Calu3 (cell line): Measurements from ENCODE around the gene DNAJB1. TPM values are rescaled to one million over a fixed set of nuclear protein-coding genes. Genes with fewer than 3 reads are reported as not detected.

Experiments
- BruUV-seq: library from RNA; stranded (reverse); fragments of 400-500 nt; replicated peaks from 2 replicates; lab custom pipeline; 2021; lab: Mats Ljungman, UMichigan
- CTCF ChIA-PET: fragments of 300-600 bp; sonication (Branson Sonifier 250); formaldehyde crosslinking; loops from one replicate; lab custom pipeline; 2022; ENCODE audit warnings: antibody characterized with exemption; lab: Charles Lee
- DNase-seq: peaks from one replicate; pipeline ENCODE4 v3.0.0; 2022
- H3K27ac Mint-ChIP-seq: one replicate; pipeline ENCODE4 v1.8.0; 2022; ENCODE audit warnings: mixed read lengths; ENCODE audit not compliant: unreplicated experiment
- H3K27me3 Mint-ChIP-seq: one replicate; pipeline ENCODE4 v1.8.0; 2022; ENCODE audit warnings: mixed read lengths; ENCODE audit not compliant: unreplicated experiment
- H3K36me3 Mint-ChIP-seq: one replicate; pipeline ENCODE4 v1.8.0; 2022; ENCODE audit warnings: mild to moderate bottlenecking, moderate library complexity, mixed read lengths; ENCODE audit not compliant: insufficient read depth, unreplicated experiment
- H3K4me1 Mint-ChIP-seq: one replicate; pipeline ENCODE4 v1.8.0; 2022; ENCODE audit warnings: mild to moderate bottlenecking, low read depth, mixed read lengths; ENCODE audit not compliant: unreplicated experiment
- H3K4me3 Mint-ChIP-seq: one replicate; pipeline ENCODE4 v1.8.0; 2022; ENCODE audit warnings: mild to moderate bottlenecking, low read depth, moderate library complexity, mixed read lengths; ENCODE audit not compliant: unreplicated experiment
- H3K9me3 Mint-ChIP-seq: one replicate; pipeline ENCODE4 v1.8.0; 2022; ENCODE audit warnings: low read depth, mixed read lengths; ENCODE audit not compliant: unreplicated experiment
- CTCF ChIP-seq: fragments of 200-600 bp; IDR thresholded peaks from one replicate; pipeline ENCODE4 v1.8.0; 2022; ENCODE audit warnings: antibody characterized with exemption; ENCODE audit not compliant: unreplicated experiment
- intact Hi-C: fragments of 100-400 bp; cut with micrococcal nuclease; formaldehyde crosslinking; loops from one replicate; pipeline ENCODE4 v1.10.0; 2022; ENCODE audit not compliant: unreplicated experiment
- total RNA-seq: library from RNA; stranded (reverse); gene quantifications from 2 replicates; pipeline ENCODE4 v1.2.3, GENCODE V29; 2022

DNAJB1 gene
- total RNA-seq, 1 experiment from 2014 or later: 159 TPM

- DNase-seq: no peak
- H3K27me3 Mint-ChIP-seq: no peaks in the 10 kb centered on the region
- CTCF ChIA-PET: interaction anchor here (0.6 kb wide), 1 partner anchor 614 kb away, joined by 4 read pairs; no protein-coding TSS in a partner anchor
- H3K4me3 Mint-ChIP-seq: peak overlapping the region; percentile 81
- no TSS peak for BruUV-seq
- H3K4me1 Mint-ChIP-seq: peaks cover 24% of the 10 kb centered on the region
- TF ChIP-seq CTCF: no peak
- H3K9me3 Mint-ChIP-seq: no peaks in the 10 kb centered on the region
- peak overlapping the region; percentile 80 for H3K27ac Mint-ChIP-seq
- H3K36me3 Mint-ChIP-seq: peaks cover 80% of the 10 kb centered on the region
- intact Hi-C loops: no loop called here
Measured at GRCh38 chr19:14516048-14516534, 2.1 kb downstream of the DNAJB1 start.

- H3K9me3 Mint-ChIP-seq: no peaks in the 10 kb centered on the region
- CTCF ChIA-PET: interaction anchor here (0.6 kb wide), 2 partner anchors 9 to 615 kb away, joined by 4 to 5 read pairs; no protein-coding TSS in a partner anchor
- peak overlapping the region; percentile 80 for H3K27ac Mint-ChIP-seq
- peaks cover 85% of the 10 kb centered on the region for H3K36me3 Mint-ChIP-seq
- intact Hi-C loops: no loop called here
- H3K4me3 Mint-ChIP-seq: peak overlapping the region; percentile 81
- H3K27me3 Mint-ChIP-seq: no peaks in the 10 kb centered on the region
- peaks cover 29% of the 10 kb centered on the region for H3K4me1 Mint-ChIP-seq
- BruUV-seq: no TSS peak
- no peak for TF ChIP-seq CTCF
- DNase-seq: no peak
Measured at GRCh38 chr19:14515501-14516047, 2.6 kb downstream of the DNAJB1 start.

- no peak for DNase-seq
- Mint-ChIP-seq H3K36me3 (peaks cover 88% of the 10 kb centered on the region), H3K27ac (peak overlapping the region; percentile 80), H3K9me3 (no peaks in the 10 kb centered on the region), H3K4me1 (peaks cover 33% of the 10 kb centered on the region), H3K27me3 (no peaks in the 10 kb centered on the region), H3K4me3 (peak overlapping the region; percentile 81)
- no peak for TF ChIP-seq CTCF
- no TSS peak for BruUV-seq
- CTCF ChIA-PET: no interaction called here
- intact Hi-C loops: no loop called here
Measured at GRCh38 chr19:14514215-14514863, 3.9 kb downstream of the DNAJB1 start.

GRCh38 chr19:14512406-14512961 is 5.7 kb downstream of the DNAJB1 start:
- H3K27ac Mint-ChIP-seq: no peak overlapping the region
- H3K9me3 Mint-ChIP-seq: no peaks in the 10 kb centered on the region
- intact Hi-C loops: no loop called here
- no peak for DNase-seq
- TF ChIP-seq CTCF: no peak
- H3K36me3 Mint-ChIP-seq: peaks cover 84% of the 10 kb centered on the region
- CTCF ChIA-PET: interaction anchor here (0.7 kb wide), 1 partner anchor 131 kb away, joined by 3 read pairs; the partner anchor contains the start of gene ADGRE5
- H3K27me3 Mint-ChIP-seq: no peaks in the 10 kb centered on the region
- BruUV-seq: no TSS peak
- peaks cover 32% of the 10 kb centered on the region for H3K4me1 Mint-ChIP-seq
- no peak overlapping the region for H3K4me3 Mint-ChIP-seq
